NCI-H446 treated with DMSO at 0.1 percent for 48 hours (cell line): ENCODE measurements around the gene HSDL2.
"Not testable (repeated sequence)": the region's sequence is repeated elsewhere in the genome, so short reads cannot be mapped to it uniquely, and the experiment has no call there.

Experiments used
- DNase-seq: peaks from one replicate; lab custom pipeline; 2025; lab: John Stamatoyannopoulos, UW

The HSDL2 gene

DNA sequence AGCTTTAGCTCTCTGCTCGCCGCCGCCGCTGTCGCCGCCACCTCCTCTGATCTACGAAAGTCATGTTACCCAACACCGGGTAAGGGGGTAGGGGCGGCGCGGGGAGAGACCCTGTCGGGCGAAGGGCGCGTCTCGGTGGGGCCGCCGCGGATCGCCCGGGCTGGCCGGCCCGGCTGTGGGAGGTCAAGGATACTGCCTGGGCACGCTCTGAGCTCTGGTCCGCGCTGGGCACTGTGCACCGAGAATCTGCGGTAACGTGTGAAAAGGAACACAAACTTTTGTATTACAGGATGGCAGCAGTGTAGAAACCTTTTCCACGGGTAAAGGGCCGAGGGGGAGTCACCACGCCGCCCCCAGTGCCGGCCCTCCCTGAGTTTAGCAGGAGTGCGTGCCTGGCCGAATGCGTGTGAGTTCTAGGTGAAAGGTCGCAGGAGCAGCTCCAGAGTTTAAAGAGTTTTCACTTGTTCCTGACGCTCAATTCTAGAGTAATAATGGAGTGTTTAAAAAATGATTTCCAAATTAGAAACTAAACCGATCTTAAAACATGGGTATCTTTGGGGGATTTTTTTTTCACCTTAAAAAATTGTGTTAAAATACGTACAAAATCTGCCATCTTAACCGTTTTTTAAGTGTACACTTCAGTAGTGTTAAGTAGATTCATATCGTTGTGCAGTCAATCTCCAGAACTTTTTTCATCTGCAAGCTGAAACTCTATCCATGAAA lies at the start of gene HSDL2:
Gene HSDL2, plus strand, starts transcription at position 7 of the 723 bp plus-strand sequence. Its CDS starts 56 bp downstream, at position 63.
- DNase-seq, result no peak

DNA sequence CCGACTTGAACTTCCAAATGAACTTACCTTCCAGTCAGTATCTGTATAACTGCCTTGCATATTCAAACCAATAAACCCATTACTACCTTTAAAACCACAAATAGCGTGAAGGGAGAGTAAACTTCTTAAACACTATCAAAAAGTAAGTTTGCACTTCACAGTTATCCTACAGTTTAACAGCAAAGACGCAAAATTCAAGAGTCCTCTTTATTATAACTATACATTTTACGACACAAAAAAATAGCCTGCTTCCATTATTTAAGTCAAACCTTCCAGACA lies 48.3 kb upstream of the HSDL2 start:
- DNase-seq, result no peak

DNA sequence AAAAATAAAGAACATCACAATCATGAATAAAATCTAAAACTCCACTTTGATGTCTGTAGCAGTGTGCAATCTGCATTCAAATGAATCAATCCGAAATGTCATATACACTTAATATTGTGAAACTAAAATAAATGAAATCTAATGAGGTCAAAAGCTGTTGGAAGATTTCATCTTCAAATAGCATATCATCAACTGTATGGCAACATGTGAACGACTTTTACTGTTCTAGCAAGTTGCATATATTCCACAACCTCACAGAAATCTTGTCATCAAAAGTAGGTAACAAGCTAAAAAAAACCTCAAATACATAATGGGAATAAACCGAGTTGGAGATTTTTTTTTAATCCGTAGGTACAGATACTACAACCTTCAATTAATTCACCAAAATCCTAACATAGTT lies 47.7 kb upstream of the HSDL2 start:
- no peak for DNase-seq

DNA sequence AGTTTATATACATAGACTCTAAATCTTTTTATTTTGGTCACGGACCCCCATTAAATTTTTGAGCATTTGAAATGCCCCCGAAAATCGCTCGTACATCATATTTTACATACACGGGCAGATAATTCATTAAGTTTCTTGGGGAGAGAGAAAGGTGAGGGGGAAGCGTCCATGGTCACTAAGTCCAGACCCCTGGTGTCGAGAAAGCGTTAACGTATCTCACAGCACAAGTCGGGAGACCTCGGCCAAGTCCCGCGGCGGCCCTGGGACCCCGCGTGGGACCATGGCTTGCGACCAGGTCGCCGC lies 47.3 kb upstream of the HSDL2 start:
- DNase-seq, result no peak

DNA sequence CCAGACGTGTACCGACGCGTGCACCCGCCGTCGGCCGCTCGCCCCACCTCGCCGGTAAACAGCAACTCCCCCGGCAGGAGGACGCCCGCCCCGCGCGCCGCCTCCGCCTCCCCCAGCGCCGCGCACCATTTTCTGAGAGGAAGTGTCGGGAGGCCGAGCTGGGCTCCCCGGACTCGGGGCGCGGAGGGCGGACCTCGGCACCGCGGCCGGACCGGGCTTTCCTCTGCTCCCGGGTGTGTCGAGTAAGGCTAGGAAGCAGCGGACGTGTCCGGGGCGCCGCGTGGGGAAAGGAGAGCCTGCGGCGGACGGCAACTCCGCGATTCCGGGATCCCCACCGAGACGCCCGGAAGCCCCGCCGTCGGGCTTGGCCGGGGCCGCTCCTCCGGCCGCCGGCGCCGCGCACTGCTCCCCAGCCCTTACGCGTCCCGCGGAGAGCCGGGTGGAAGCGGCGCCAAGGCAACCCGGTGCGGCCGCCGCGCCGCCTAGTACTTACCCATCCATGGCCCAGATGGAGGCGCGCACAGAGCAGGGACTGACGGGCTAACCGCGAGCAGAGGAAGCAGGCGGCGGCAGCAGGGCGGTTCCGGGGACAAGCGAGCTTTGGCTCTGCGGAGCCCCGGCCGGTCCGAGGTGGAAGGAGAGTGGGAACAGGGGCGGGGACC lies 46.8 kb upstream of the HSDL2 start, which contains the start of gene PTBP3:
Gene PTBP3, minus strand, starts transcription at position 643 of the 662 bp plus-strand sequence. CDS start 35,754 bp downstream, outside the sequence.
- DNase-seq, result no peak

DNA sequence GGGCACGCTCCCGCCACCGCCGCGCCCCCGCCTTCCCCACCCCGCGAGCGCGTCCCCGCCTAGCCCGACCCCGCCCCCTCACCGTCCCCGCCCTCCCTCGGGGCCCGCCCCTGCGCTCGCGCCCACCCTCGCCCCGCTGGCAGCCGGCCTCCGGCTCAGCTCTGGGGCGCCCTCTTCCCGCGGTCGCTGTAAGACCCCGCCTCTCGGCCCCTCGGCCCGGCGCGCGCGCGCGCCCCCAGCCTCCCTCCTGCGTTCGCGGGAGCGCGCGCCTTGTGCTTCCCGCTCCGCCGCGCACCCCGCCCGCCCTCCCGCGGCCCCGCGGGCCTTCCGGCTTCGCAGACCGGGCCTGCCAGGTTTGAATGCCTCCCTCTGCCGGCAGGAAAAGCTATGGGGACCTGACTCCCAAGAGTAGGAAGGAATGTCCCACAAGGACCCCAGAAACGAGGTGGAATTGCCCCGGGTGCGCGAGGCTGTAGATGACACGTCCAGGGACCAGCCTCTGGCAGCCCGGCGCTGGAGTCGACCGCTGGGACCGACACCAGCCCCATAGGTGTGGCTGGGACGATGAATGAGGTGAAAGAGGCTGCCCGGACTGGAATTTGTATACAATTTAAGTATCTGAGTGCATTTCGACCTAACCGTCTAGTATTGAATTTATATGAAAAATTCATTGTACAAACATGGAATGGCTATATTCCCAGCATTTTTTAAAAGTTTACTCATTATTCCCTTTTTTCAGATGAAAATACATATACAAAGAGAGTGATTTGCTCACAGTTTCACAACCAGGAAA lies 46.1 kb upstream of the HSDL2 start:
- DNase-seq, result peak; percentile 75

DNA sequence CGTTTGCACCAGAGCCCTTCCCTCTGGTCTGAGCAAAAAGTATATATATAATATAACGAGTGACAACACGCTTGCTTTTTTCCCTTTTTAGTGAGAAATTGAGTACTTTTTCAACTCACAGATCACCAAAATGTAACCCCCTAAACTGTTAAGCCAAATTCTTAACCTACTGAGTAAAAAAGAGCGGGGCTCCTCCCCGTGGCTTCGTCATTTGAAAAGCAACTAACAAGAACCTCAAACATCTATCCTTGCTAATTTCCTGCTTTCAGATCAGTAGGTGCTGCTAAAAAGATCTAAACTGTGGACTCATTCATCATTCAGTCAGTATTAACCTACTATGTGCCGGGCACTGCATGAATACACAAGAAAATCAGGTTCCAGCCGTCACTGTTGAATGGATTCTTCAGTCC lies 45.5 kb upstream of the HSDL2 start:
- no peak for DNase-seq

DNA sequence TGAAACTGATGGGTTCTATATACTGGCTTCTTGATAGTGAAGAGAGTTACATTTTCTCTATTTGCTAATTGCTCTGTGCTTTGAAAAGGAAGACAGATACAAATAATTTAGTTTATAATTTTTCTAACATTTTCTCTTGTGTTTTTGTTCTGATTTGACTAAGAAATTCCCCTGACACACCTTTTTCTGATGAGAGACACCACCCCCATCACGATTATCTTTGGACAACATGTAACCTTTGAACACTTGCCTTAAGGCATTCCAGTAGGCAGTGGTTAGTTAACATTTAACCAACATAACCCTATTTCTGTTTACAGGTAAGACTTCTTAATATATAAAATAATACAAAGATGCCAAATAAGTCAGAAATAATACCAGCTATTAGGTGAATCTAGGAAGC lies 42.4 kb upstream of the HSDL2 start:
- DNase-seq, result no peak

DNA sequence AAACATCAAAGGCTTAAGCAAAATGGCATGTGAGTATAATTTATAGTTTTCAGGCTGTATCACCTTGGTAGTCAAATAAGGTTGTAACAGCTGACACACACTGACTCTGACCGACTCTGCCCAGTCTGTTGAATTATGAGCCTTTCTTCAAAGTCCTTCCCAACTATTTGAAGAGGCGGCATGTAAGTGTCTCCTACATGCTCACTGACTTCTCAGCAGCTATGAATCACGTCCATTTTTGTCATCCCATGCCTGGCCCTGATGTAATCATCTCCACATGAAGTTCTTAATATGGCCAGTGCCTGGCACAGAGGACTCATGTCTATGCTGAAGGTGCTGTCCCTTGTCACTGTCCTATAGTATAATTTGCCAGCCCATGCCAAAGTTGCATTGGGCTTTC lies 41.3 kb upstream of the HSDL2 start:
- no peak for DNase-seq

DNA sequence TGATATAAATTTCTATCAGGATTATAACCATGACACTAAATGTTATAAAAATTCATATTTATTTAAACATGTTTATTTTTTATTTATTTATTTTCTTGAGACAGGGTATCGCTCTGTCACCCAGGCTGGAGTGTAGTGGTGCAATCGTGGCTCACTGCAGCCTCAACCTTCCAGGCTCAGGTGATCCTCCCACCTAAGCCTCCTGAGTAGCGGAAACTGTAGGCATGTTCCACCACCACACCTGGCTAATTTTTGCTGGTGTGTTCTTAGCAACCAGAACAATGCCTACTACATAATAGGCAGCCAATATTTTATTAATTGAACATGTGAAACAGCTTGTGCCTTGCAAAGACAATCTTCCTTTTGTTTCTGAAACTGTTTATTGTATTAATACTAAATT lies 40.0 kb upstream of the HSDL2 start:
- no peak for DNase-seq

DNA sequence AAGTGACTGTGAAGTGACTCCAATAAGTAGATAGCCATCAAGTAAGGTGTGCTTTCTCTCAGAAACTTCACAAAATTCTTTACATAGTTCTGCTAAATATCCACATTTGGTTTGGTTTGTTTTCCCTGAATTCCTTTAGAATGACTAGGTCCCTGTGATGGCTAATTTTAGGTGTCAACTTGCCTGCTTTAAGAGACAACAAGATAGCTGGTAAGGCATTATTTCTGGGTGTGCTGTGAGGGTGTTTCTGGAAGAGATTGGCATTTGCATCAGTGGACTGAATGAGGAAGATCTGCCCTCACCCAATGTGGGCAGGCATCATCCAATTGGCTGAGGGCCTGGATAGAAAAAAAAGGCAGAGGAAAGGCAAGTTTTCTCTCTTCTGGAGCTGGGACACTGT lies 38.2 kb upstream of the HSDL2 start:
- DNase-seq, result no peak

DNA sequence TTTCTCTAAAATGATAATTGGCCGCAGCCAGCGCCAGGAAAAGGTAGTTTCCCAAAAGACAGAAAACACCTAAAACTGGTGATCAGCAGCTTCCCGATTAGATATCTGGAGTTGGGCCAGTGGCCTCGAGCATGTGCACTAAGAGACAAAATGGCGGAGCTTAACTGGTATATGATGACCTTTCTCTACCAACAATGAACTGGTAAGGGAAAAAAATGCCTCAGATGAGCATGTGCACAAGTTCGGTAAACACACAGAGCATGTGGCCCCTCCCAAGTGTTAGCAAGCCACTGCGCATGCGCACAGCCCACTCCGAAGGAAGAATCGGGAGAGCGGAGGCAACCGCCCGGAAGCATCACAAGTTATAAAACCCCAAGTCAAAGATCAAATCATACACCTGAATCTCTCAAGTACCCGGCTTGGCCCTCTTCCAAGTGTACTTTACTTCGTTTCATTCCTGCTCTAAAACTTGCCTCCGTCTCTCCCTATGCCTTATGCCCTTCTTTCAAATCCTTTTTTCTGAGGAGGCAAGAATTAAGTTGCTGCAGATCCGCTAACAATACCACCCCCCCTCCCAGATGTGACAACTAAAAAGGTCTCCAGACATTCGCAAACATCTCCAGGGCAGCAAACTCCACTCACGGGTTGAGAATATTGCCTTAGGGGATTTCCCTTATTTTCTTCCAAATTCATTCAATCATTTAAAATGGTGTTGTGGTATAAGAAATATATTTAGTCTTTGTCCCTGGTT lies 31.5 kb upstream of the HSDL2 start:
- no peak for DNase-seq

DNA sequence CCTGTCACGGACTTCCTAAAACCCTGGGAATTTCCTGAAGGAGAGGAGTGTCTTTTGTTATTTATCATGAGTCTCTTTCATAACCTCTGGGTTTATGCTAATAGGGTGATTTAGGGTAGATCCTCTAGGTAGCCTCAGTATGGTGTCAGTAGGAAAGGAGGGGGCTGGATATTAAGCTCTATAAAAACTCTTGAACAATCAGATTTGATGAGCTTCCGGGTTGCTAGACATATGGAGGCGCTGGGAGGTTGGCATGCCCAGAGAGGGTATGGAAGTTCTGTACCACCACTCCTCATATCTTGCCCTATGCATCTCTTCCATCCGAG lies 30.9 kb upstream of the HSDL2 start:
- DNase-seq, result no peak

DNA sequence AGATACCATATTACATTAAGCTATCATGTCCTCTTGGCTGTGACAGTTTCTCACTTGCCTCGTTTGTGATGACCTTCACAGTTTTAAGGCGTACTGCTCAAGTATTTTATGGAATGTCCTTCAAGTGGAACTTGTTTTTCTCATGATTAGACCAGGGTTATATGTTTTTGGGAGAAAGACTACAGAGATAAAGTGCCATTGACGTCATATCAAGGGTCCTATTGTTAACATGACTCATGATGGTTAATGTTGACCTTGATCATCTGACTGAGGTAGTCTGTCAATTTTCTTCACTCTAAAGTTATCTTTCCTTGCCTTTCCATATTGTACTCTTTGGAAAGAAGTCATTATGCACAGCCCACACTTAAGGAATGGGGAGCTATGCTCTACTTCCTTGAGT lies 28.7 kb upstream of the HSDL2 start:
- no peak for DNase-seq

DNA sequence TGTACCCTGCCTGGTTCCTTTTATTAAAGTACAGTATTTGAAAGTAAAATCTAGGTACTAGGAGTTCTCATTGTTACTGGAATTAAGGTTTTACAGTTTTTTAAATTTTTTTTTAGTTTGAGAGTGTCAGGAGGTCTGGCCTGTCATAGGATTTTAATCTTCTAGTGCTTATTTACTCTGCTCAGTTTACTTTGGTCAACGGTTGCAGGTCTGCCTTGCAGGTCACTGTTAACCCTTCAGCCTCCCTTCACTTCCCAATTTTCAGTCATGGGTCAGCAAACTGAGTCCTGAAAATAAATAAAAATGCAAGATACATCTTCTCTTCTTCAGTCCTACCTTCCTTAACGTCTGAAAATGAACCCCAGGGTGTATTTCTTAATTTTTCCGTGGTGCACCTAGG lies 27.7 kb upstream of the HSDL2 start:
- DNase-seq, result no peak

DNA sequence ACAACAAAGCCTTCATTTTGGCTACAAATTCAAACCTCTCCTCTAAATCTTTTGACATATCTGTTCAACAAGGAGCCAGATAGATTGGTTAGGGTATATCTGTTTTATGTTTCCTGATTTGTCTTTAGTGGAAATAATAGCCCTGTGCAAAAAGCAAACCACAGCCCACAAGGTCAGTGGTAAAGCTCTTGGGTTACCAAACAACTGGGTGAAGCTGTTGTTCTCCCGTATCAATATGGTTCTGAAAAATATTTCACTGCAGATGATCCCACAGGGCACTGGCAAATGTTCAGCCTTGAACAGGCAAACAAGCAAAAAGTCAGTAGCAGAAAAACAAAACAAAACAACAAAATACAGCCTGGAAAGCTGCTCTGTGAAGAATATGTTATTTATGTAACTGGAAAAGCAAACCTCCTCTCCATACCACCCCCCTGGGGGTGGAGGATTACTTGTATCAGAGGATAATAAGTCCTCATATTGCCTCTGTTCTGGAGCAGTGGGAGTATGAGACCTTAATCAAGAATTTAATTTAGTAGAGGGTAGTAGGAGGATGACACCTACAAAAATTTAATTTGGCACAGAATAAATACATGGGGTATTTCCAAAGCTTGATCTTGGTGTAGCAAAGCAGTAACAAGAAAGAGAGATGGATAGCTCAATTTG lies 25.7 kb upstream of the HSDL2 start:
- no peak for DNase-seq

DNA sequence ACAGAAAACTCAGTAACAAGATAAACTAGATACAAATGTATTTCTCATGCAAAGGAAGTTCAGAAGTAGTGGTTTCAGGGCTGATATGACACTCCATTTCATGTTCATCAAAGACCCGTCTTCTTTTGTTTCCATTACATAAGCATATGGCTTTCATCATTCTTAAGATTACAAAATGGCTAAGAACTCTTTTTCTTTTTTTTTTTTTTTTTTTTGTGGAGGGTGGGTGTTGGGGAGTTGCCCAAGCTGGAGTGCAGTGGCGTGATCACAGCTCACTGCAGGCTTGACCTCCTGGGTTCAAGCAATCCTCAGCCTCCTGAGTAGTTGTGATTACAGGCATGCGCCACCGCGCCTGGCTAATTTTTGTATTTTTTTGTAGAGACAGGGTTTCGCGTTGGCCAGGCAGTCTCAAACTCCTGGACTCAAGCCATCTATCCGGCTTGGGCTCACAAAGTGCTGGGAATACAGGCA lies 24.4 kb upstream of the HSDL2 start:
- DNase-seq, result no peak

DNA sequence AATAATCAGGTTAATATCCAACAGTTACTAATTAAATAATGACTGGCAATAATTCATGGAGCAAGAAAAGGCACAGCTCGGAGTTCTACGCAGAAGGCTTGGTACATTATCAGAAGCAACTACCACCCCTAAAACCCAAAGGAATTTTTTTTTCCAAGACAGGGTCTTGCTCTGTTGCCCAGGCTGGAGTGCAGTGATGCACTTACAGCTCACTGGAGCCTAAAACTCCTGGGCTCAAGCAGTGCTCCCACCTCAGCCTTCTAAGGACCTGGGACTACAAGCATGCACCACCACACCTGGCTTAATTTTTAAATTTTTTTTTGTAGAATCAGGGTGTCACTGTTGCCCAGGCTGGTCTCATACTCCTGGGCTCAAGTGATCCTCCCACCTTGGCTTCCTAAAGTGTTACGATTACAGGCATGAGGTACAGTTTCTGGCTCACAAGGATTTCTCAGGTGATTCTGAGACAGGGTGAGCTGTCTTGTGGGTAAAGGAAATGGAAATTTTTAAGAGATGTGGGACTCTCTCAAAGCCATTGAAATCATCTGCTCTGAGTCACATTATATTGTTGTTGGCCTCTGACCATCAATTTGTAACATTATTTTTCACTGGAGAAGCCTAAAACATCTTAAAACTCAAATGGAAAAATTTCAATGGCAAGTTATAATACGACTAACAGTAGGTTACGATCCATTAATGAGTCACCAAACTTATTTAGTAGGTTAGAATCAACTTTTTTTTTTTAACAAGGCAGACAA lies 19.7 kb upstream of the HSDL2 start:
- no peak for DNase-seq

DNA sequence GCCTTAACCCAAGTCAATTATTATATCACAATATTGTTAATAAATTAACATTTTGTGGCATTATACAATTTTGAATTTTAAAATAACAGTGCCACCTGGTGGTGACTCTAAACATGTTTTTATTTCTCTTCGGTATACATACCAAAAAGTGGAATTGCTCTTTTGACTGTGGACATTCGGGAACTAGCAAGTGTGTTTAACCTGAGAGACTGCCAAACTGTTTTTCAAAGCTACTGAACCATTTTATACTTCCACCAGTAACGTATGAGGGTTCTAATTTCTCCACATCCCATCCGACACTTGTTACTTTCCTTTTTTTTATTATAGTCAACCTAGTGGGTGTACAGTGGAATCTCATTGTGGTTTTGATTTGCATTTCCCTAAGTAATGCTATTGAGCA lies 18.3 kb upstream of the HSDL2 start:
- peak; percentile 11 for DNase-seq

DNA sequence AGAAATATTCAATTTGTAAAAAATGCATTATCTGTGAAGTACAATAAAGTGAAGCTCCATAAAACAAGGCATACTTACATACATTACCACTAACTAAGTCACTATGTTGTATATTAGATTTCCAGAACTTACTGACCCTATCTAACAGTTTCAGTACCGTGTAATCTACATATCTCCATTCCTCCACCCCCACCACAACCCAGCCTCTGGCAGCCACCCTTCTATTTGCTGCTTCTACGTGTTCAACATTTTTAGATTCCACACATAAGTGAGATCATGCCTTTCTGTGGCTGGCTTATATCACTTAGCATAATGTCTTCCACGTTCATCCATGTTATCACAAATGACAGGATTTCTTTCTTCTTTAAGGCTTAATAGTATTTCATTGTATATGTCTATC lies 15.1 kb upstream of the HSDL2 start:
- no peak for DNase-seq

DNA sequence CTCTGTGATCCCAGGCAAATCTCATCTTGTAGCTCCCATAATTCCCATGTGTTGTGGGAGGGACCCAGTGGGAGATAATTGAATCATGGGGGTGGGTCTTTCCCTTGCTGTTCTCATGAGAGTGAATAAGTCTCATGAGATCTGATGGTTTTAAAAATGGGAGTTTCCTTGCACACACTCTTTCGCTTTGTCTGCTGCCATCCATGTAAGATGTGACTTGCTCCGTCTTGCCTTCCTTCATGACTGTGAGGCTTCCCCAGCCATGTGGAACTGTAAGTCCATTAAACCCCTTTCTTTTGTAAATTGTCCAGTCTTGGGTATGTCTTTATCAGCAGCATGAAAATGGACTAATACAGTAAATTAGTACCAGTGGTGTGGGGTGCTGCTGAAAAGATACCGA lies 14.7 kb upstream of the HSDL2 start:
- not testable (repeated sequence) for DNase-seq
